Measurements from ENCODE around the gene EHMT1. TPM values are rescaled to one million over a fixed set of nuclear protein-coding genes. Genes with fewer than 3 reads are reported as not detected.

EHMT1 gene
- total RNA-seq, 1 experiment from 2014 or later, result 112 TPM

GRCh38 chr9:137689745-137690529, 71.1 kb downstream of the EHMT1 start:
- Histone ChIP-seq H3K4me2 (ENCODE audit: insufficient read depth, insufficient read length, low read length) (no peak overlapping the region), H2BK12ac (ENCODE audit: insufficient read length, low read depth, low read length) (no peak overlapping the region), H4K8ac (replicated peaks; ENCODE audit: insufficient read length, low read depth, low read length) (no peak overlapping the region), H3T11ph (ENCODE audit: low read length) (no peak overlapping the region), H2BK120ac (ENCODE audit: low read depth, low read length, poor library complexity, severe bottlenecking) (no peak overlapping the region), H4K91ac (ENCODE audit: insufficient read length, low read depth, low read length) (no peak overlapping the region), H4K20me1 (ENCODE audit: control insufficient read depth, insufficient read depth, insufficient read length) (no peaks in the 10 kb centered on the region), H3K56ac (ENCODE audit: insufficient read length, low read depth, low read length) (no peak overlapping the region), H3K9me3 (ENCODE audit: control insufficient read depth, low read depth, low read length) (no peaks in the 10 kb centered on the region), H2AFZ (ENCODE audit: low read length) (no peak overlapping the region), H3K27me3 (ENCODE audit: insufficient read depth, low read length) (no peaks in the 10 kb centered on the region), H3K4ac (ENCODE audit: low read depth, low read length) (no peak overlapping the region), H4K5ac (ENCODE audit: insufficient read length, low read depth, low read length) (no peak overlapping the region), H2BK5ac (ENCODE audit: insufficient read length, low read length) (no peak overlapping the region), H3K18ac (ENCODE audit: insufficient read length, low read depth, low read length) (no peak overlapping the region), H3K79me2 (ENCODE audit: insufficient read depth, low read length) (peaks cover 39% of the 10 kb centered on the region; the same call in 1 of the 2 replicates), H3K9ac (ENCODE audit: extremely low read depth, insufficient read length, low read length) (no peak overlapping the region), H3K27ac (ENCODE audit: insufficient read length, low read depth, low read length) (no peak overlapping the region), H3K14ac (ENCODE audit: insufficient read depth, low read length) (no peak overlapping the region), H3K79me1 (ENCODE audit: insufficient read depth, low read depth, low read length, poor library complexity, severe bottlenecking) (peaks cover 4% of the 10 kb centered on the region), H3K23ac (ENCODE audit: insufficient read length, low read depth, low read length) (no peak overlapping the region), H2BK20ac (ENCODE audit: low read depth, low read length, poor library complexity, severe bottlenecking) (no peak overlapping the region), H2AK5ac (ENCODE audit: insufficient read length, low read length) (no peak overlapping the region), H3K4me1 (ENCODE audit: insufficient read depth, low read length) (peaks cover 8% of the 10 kb centered on the region; the same call in 1 of the 2 replicates), H2BK15ac (ENCODE audit: low read depth, low read length) (no peak overlapping the region), H3K23me2 (ENCODE audit: insufficient read length, low read depth, low read length, poor library complexity, severe bottlenecking) (no peaks in the 10 kb centered on the region)
- no peaks in the 10 kb centered on the region for H3K27me3 Mint-ChIP-seq (ENCODE audit: low read depth)
- H3K27ac Mint-ChIP-seq, result peak overlapping the region; percentile 6 to 78 (median 18); a peak in 5 of 7 replicates
- no peak for DNase-seq
- TF ChIP-seq CTCF (conservative IDR thresholded peaks at IDR 0.05), result no peak
- H3K4me1 Mint-ChIP-seq, result peaks cover 58 to 63% of the 10 kb centered on the region in 2 experiments
- peaks cover 0 to 3% (median 2%) of the 10 kb centered on the region in 3 experiments; a peak in 3 of 7 replicates for H3K36me3 Mint-ChIP-seq (ENCODE audit: insufficient read depth in 1 of 3, low read depth in 3 of 3)
- H3K9me3 Mint-ChIP-seq, result no peaks in the 10 kb centered on the region
- WGBS (ENCODE audit: extremely low coverage, insufficient read length, low lambda C conversion rate), result no CpG with 5 or more reads among the region's 16 CpGs
- no peak overlapping the region for H3K4me3 Mint-ChIP-seq

Measured in H9 (cell line).